KMS-11 (cell line): ENCODE results near the gene PI16.

ENCODE experiments used
- H2AFZ ChIP-seq: fragments of 200-600 bp; sonication (generic); 2 replicates; pipeline ENCODE4 v1.6.1; 2016; ENCODE audit warnings: antibody characterized with exemption, mixed run types, low read depth
- H3K27ac ChIP-seq: fragments of 200-600 bp; sonication (generic); 2 replicates; pipeline ENCODE4 v1.6.1; 2016; ENCODE audit warnings: mild to moderate bottlenecking, mixed run types
- H3K27me3 ChIP-seq: fragments of 200-600 bp; sonication (generic); 2 replicates; pipeline ENCODE4 v1.6.1; 2017; ENCODE audit warnings: mild to moderate bottlenecking, low read depth, mixed run types, moderate library complexity; ENCODE audit not compliant: insufficient read depth
- H3K36me3 ChIP-seq: fragments of 200-600 bp; sonication (generic); 2 replicates; pipeline ENCODE4 v1.6.1; 2017; ENCODE audit warnings: mild to moderate bottlenecking, mixed run types; ENCODE audit not compliant: insufficient read depth
- H3K4me1 ChIP-seq: fragments of 200-600 bp; sonication (generic); 2 replicates; pipeline ENCODE4 v1.6.1; 2016; ENCODE audit warnings: mild to moderate bottlenecking, low read depth, mixed run types; ENCODE audit not compliant: poor library complexity, severe bottlenecking
- H3K4me2 ChIP-seq: fragments of 200-600 bp; sonication (generic); 2 replicates; pipeline ENCODE4 v1.7.0; 2016; ENCODE audit warnings: mild to moderate bottlenecking, mixed run types
- H3K4me3 ChIP-seq: fragments of 200-600 bp; sonication (generic); IDR thresholded peaks from 2 replicates; pipeline ENCODE4 v1.6.1; 2017; ENCODE audit warnings: low read depth, low read length, mixed read lengths; ENCODE audit not compliant: insufficient read depth
- H3K79me2 ChIP-seq: fragments of 200-600 bp; sonication (generic); 2 replicates; pipeline ENCODE4 v1.6.1; 2016; ENCODE audit warnings: low read depth, mixed run types; ENCODE audit not compliant: insufficient read depth
- H3K9ac ChIP-seq: fragments of 200-600 bp; sonication (generic); 2 replicates; pipeline ENCODE4 v1.6.1; 2016; ENCODE audit warnings: mild to moderate bottlenecking, mixed run types
- H4K20me1 ChIP-seq: fragments of 200-600 bp; sonication (generic); 2 replicates; pipeline ENCODE4 v1.6.1; 2016; ENCODE audit warnings: mild to moderate bottlenecking, mixed run types; ENCODE audit not compliant: insufficient read depth
- TF ChIP-seq, protein P1 (sequence below): fragments of 200-600 bp; sonication (generic); conservative IDR thresholded peaks from 2 replicates; pipeline ENCODE4 v1.6.1; 2017; ENCODE audit warnings: low read depth, mild to moderate bottlenecking, antibody characterized with exemption, low read length, moderate library complexity, mixed read lengths

PI16 gene

DNA sequence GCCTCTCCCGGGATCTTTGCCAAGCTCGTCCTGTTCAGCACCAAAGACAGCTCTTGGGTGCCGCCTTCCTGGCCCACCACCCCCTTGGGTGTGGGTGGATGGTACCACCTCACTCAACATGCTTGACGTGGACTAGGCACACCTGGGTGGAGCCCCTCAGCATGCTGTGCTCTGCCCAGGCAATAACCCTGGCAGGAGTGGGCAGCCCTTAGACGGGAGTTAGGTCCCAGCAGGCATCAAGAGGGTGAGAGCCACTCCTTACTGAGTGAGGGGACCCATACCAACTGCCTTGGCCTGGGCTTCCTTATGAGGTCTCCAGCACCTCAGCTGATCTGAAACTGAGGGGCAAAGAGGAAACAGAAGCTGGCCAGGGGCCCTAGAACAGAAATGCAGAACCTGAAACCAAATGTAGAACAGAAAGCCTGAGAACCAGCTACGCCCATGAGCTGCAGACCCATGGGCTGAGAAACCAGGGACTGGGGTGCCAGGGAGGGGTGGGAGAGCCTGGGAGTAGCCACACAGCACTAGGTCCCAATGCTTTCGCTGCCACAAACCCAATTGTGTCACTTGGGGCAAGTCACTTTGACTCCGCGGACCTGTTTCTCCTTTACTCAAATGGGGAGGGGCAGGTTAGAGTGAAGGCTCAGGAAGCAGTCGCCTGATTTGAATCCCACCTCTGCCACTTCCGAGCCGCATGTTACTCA is 53.0 kb downstream of the PI16 start:
- Histone ChIP-seq H3K79me2 (no peaks in the 10 kb centered on the region), H3K27me3 (no peaks in the 10 kb centered on the region; the same call in 1 of the 2 replicates), H4K20me1 (no peaks in the 10 kb centered on the region), H3K4me2 (no peak overlapping the region), H2AFZ (no peak overlapping the region), H3K4me3 (no peak overlapping the region), H3K9ac (no peak overlapping the region), H3K27ac (no peak overlapping the region), H3K4me1 (no peaks in the 10 kb centered on the region), H3K36me3 (no peaks in the 10 kb centered on the region)
- TF ChIP-seq, protein P1, sequence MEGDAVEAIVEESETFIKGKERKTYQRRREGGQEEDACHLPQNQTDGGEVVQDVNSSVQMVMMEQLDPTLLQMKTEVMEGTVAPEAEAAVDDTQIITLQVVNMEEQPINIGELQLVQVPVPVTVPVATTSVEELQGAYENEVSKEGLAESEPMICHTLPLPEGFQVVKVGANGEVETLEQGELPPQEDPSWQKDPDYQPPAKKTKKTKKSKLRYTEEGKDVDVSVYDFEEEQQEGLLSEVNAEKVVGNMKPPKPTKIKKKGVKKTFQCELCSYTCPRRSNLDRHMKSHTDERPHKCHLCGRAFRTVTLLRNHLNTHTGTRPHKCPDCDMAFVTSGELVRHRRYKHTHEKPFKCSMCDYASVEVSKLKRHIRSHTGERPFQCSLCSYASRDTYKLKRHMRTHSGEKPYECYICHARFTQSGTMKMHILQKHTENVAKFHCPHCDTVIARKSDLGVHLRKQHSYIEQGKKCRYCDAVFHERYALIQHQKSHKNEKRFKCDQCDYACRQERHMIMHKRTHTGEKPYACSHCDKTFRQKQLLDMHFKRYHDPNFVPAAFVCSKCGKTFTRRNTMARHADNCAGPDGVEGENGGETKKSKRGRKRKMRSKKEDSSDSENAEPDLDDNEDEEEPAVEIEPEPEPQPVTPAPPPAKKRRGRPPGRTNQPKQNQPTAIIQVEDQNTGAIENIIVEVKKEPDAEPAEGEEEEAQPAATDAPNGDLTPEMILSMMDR: no peak

DNA sequence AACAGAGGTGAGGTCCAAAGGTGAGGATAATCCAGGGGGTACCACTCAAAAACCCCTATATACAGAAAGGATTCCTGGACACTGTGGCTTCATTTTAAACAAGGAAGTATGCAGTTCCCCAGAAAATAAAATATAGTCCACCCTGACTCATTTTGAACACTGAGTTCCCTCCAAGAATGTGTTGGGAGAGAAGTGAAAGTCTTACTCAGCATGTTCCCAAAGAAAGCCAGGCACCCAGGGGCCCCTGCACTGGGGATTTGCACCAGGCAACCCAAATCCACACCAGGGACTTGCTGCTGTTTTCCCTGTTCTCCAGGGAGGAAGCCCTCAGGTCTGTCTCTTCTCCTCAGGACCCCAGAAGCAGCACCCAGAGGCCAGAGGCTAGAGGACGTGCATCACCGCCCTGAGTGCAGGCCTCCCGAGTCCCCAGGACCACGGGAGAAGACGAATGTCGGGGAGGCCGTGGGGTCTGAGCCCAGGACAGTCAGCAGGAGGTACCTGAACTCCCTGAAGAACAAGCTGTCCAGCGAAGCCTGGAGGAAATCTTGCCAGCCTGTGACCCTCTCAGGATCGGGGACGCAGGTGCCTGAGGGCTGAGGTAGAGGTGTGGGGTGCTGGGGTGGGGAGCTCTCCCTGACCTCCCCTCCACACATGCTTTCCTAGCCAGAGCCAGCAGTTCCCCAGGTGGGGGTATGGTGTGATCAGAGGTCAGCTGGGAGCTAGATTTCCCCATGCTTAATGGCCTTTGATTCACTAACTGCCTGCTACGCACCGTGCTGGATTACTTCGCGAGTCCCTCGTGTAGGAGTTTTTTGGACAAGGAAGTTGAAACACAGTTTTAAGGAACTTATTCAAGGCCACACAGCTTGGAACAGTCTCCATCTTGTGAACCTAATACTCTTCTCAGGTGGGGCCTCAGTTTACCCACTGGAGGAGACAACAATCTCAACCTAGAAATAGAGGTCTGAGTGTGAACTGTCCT is 54.2 kb downstream of the PI16 start:
- Histone ChIP-seq H3K9ac (no peak overlapping the region), H3K4me1 (no peaks in the 10 kb centered on the region), H3K4me3 (no peak overlapping the region), H4K20me1 (no peaks in the 10 kb centered on the region), H2AFZ (no peak overlapping the region), H3K36me3 (no peaks in the 10 kb centered on the region), H3K27me3 (no peaks in the 10 kb centered on the region; the same call in 1 of the 2 replicates), H3K79me2 (no peaks in the 10 kb centered on the region), H3K4me2 (no peak overlapping the region), H3K27ac (no peak overlapping the region)
- TF ChIP-seq, protein P1: no peak

DNA sequence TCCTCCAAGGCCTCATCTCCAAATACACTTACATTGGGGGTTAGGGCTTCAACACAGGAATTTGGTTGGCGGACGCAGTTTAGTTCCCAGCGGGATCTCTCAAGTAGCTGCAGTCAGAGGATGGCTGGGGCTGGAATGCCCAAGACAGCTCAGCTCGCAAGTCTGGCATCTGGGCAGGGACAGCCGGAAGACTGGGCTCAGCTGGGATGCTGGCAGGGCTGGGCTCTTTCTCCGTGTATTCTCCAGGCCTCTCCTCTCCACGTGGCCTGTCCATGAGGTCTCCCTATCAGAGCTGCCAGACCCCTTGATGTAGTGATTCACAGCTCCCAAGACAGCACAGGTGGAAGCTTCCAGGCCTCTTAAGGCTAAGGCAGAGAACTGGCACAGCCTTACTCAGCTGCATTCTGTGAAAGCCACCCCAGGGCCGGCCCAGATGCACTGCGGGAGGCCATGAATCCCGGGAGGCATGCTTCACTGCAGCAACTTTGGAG is 55.9 kb downstream of the PI16 start:
- Histone ChIP-seq H3K4me2 (no peak overlapping the region), H3K79me2 (no peaks in the 10 kb centered on the region), H3K4me1 (no peaks in the 10 kb centered on the region), H3K36me3 (no peaks in the 10 kb centered on the region), H3K27ac (no peak overlapping the region), H4K20me1 (no peaks in the 10 kb centered on the region), H3K4me3 (no peak overlapping the region), H3K9ac (no peak overlapping the region), H2AFZ (no peak overlapping the region), H3K27me3 (no peaks in the 10 kb centered on the region; the same call in 1 of the 2 replicates)
- TF ChIP-seq, protein P1: no peak

DNA sequence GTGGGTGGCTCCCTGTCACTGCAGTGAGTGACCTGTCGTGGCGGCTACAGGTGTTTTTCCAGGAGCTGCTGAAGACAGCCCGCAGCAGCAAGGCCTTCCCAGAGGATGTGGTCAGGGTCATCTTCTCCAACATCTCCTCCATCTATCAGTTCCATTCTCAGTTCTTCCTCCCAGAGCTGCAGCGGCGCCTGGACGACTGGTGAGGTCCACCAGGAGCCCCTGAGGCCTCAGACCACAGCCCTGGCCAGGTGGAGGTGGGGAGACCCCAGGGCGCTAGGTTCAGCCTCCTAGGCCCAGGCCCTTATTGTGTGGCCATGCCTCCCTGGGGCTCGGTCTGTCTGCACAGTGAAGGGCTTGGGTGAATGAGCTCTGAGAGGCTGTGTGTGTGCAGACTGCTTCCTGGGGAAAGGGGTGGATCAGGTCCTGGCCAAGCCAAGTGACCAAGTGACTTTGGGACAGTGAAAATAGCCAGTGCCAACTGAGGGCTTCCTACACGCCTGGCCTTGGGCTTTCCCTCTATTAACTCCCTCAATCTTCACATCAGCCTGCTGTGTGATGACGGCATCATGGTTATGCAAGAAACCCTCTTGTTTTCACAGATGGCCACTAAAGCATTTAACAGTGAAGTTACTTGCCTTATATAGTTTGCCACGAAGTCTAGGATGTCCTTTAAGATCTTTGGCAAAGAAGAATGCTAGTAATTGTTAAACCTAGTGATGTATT is 57.3 kb downstream of the PI16 start:
- Histone ChIP-seq H3K36me3 (no peaks in the 10 kb centered on the region), H3K27ac (no peak overlapping the region), H3K9ac (no peak overlapping the region), H3K27me3 (no peaks in the 10 kb centered on the region; the same call in 1 of the 2 replicates), H3K4me3 (no peak overlapping the region), H3K79me2 (no peaks in the 10 kb centered on the region), H2AFZ (no peak overlapping the region), H4K20me1 (no peaks in the 10 kb centered on the region), H3K4me2 (no peak overlapping the region), H3K4me1 (no peaks in the 10 kb centered on the region)
- TF ChIP-seq, protein P1: no peak
